Neural crest cell (in vitro differentiated cells): ENCODE results near the gene SRRM3. TPM values are rescaled to one million over a fixed set of nuclear protein-coding genes. Genes with fewer than 3 reads are reported as not detected.

Experiments used
- DNase-seq: peaks from one replicate; pipeline ENCODE4 v3.0.0; 2021; ENCODE audit warnings: low read depth, mixed read lengths, low spot score
- H3K27ac Mint-ChIP-seq: one replicate; pipeline ENCODE4 v1.8.0; 2021; ENCODE audit warnings: mild to moderate bottlenecking, mixed read lengths; ENCODE audit not compliant: unreplicated experiment
- H3K27me3 Mint-ChIP-seq: 2 replicates; pipeline ENCODE4 v1.8.0; 2021; ENCODE audit warnings: low read depth, mild to moderate bottlenecking, mixed read lengths
- H3K36me3 Mint-ChIP-seq: 2 replicates; pipeline ENCODE4 v1.8.0; 2021; ENCODE audit warnings: low read depth, mild to moderate bottlenecking, mixed read lengths
- H3K4me1 Mint-ChIP-seq: 2 replicates; pipeline ENCODE4 v1.8.0; 2021; ENCODE audit warnings: mixed read lengths
- H3K4me3 Mint-ChIP-seq: one replicate; pipeline ENCODE4 v1.8.0; 2021; ENCODE audit warnings: mild to moderate bottlenecking, mixed read lengths
- H3K9me3 Mint-ChIP-seq: 2 replicates; pipeline ENCODE4 v1.8.0; 2021; ENCODE audit warnings: mixed read lengths
- total RNA-seq: library from RNA; stranded (reverse); gene quantifications from 2 replicates; pipeline ENCODE4 v1.2.1, GENCODE V29; 2021
- TF ChIP-seq, protein P1 (sequence below): fragments of 200-600 bp; sonication (generic); conservative IDR thresholded peaks from 2 replicates; pipeline ENCODE4 v1.5.0; 2021; ENCODE audit warnings: antibody characterized with exemption, mild to moderate bottlenecking

The SRRM3 gene
- total RNA-seq, 1 donor from 2014 or later, result 4.9 TPM

DNA sequence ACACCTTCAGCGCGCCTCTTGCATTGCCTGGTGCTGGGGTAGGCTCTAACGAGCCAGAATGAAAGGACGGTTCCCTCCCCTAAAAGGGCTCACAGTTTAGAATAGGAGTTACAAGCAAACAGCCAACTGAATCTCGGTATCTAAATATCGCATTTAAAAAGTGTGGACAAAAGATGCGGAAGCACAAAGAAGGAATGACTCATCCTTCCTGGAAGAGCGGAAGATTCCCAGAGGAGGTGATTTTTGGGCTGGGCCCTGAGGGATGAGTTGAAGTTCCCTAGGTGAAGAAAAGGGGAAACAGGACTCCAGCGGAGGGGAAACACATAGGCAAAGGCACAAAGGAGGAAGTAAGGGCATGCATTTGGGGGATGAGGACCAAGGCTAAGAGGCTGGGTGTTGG is 29.9 kb downstream of the SRRM3 start:
- Mint-ChIP-seq H3K27me3 (peaks cover 50% of the 10 kb centered on the region), H3K4me3 (no peak overlapping the region), H3K4me1 (peaks cover 35% of the 10 kb centered on the region), H3K36me3 (no peaks in the 10 kb centered on the region), H3K27ac (no peak overlapping the region), H3K9me3 (no peaks in the 10 kb centered on the region)
- TF ChIP-seq, protein P1, sequence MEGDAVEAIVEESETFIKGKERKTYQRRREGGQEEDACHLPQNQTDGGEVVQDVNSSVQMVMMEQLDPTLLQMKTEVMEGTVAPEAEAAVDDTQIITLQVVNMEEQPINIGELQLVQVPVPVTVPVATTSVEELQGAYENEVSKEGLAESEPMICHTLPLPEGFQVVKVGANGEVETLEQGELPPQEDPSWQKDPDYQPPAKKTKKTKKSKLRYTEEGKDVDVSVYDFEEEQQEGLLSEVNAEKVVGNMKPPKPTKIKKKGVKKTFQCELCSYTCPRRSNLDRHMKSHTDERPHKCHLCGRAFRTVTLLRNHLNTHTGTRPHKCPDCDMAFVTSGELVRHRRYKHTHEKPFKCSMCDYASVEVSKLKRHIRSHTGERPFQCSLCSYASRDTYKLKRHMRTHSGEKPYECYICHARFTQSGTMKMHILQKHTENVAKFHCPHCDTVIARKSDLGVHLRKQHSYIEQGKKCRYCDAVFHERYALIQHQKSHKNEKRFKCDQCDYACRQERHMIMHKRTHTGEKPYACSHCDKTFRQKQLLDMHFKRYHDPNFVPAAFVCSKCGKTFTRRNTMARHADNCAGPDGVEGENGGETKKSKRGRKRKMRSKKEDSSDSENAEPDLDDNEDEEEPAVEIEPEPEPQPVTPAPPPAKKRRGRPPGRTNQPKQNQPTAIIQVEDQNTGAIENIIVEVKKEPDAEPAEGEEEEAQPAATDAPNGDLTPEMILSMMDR, result no peak
- no peak for DNase-seq

DNA sequence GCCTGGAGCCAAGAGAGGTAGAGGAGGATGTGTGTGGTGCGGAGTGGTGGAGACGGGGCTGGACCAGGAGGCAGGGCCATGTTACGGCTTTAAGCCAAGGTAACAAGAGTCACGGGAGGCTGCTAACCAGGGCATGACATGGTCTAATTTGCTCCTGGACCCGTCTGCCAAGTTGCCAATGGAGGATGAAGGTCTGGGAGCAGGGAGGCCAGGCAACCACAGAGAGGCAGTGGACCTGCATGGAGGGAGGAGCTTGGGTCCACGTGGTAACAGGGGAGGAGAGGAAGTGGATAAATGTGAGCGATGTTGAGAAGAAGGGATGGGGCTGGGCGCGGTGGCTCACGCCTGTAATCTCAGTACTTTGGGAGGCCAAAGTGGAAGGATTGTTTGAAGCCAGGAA is 31.0 kb downstream of the SRRM3 start:
- peaks cover 52% of the 10 kb centered on the region for H3K27me3 Mint-ChIP-seq
- TF ChIP-seq, protein P1, result no peak
- H3K4me1 Mint-ChIP-seq, result peaks cover 35% of the 10 kb centered on the region
- no peaks in the 10 kb centered on the region for H3K9me3 Mint-ChIP-seq
- H3K4me3 Mint-ChIP-seq, result no peak overlapping the region
- no peaks in the 10 kb centered on the region for H3K36me3 Mint-ChIP-seq
- H3K27ac Mint-ChIP-seq, result no peak overlapping the region
- no peak for DNase-seq

DNA sequence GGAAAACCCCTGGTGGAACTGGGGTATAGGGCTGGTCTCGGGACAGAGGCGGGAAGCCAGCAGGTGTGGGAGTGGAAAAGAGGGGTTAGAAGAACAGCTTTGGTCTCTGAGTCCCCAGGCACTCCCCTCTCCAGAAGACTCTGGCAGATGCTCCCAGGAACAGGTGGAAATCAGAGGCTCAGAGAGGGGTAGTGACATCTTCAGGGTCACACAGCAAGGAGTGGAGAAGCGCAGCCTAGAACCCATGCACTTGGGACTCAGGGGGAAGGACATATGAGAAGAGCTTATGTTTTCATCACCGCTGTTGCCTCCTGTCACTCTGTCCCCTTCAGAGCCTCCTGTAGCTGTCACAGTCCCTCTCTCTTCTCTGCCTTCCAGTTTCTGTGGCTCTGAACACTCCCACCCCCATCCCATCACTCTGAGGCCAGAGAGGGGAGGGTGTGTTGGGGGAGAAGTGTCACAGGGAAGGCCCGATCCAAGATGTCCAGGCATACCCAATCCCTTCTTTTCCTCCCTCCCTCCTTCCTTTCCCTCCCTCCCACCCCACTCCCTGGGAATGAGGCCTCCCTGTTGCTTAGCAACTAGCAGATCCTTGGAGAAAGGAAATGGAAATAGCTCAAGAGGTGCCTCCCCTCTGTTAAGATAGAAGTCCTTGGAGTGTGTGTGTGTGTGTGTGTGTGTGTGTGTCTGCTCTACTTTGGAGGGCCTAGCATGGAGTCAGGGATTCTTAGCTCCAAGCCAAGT is 32.0 kb downstream of the SRRM3 start:
- Mint-ChIP-seq H3K27me3 (peaks cover 62% of the 10 kb centered on the region), H3K9me3 (no peaks in the 10 kb centered on the region), H3K4me1 (peaks cover 35% of the 10 kb centered on the region), H3K36me3 (no peaks in the 10 kb centered on the region), H3K27ac (peak overlapping the region; percentile 28), H3K4me3 (peak overlapping the region; percentile 55)
- no peak for DNase-seq
- TF ChIP-seq, protein P1, result no peak

DNA sequence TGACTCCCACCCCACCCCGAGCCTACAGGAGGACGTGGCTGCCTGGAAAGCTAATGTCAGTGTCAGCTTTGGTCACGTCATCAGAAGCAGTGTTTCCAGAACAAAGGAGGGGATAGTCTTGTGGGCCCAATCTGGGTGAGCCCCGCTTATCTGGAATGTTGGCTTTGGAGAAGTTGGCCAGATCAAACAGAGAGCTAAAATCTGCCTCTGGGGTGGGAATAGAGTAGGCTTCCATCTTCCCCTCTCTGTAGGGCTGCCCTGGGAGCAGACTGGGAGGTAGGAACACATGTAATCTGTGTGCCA is 32.5 kb downstream of the SRRM3 start:
- no peaks in the 10 kb centered on the region for H3K9me3 Mint-ChIP-seq
- H3K27ac Mint-ChIP-seq, result peak overlapping the region; percentile 28
- H3K36me3 Mint-ChIP-seq, result no peaks in the 10 kb centered on the region
- H3K27me3 Mint-ChIP-seq, result peaks cover 62% of the 10 kb centered on the region
- DNase-seq, result no peak
- peaks cover 35% of the 10 kb centered on the region for H3K4me1 Mint-ChIP-seq
- peak overlapping the region; percentile 55 for H3K4me3 Mint-ChIP-seq
- TF ChIP-seq, protein P1, result no peak

DNA sequence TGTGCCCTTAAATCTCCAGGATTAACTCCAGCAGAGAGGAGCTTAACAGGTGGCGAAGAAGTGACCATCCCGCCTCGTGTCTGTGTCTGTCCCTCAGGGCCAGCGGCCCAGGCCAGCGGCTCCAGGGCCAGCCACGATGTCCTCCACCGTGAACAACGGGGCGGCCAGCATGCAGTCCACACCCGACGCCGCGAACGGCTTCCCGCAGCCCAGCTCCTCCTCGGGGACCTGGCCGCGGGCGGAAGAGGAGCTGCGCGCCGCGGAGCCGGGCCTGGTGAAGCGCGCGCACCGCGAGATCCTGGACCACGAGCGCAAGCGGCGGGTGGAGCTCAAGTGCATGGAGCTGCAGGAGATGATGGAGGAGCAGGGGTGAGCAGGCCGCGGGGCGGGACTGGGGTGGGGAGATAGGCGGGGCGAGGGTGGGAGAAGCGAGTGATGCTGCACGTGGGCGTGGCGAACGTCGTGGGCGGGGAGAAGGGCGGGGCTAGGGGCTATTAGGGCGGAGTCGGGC is 33.3 kb downstream of the SRRM3 start:
- Mint-ChIP-seq H3K9me3 (no peaks in the 10 kb centered on the region), H3K4me3 (peak overlapping the region; percentile 27), H3K4me1 (peaks cover 35% of the 10 kb centered on the region), H3K36me3 (no peaks in the 10 kb centered on the region), H3K27ac (no peak overlapping the region), H3K27me3 (peaks cover 60% of the 10 kb centered on the region)
- peak; percentile 95 for DNase-seq
- TF ChIP-seq, protein P1, result no peak
